ENCODE measurements around the gene TSPAN17.

DNA sequence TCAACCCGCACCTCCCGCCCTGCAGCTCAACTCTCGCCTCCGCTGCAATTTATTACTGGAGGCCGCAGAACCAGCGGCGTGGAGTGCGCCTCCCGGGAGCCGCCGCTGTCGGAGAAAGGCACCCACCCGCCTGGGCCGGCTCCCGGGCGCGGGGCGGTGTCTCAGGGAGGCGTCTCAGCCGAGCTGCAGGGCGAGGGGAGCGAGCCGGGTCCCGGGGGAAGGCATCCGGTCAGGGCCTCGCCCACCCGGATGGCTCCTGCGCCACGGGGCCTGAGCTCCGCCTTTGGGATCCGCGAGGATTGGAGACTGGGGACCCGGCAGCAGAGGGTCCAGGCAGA, 32.9 kb downstream of the TSPAN17 start:
- TF ChIP-seq, protein P1, sequence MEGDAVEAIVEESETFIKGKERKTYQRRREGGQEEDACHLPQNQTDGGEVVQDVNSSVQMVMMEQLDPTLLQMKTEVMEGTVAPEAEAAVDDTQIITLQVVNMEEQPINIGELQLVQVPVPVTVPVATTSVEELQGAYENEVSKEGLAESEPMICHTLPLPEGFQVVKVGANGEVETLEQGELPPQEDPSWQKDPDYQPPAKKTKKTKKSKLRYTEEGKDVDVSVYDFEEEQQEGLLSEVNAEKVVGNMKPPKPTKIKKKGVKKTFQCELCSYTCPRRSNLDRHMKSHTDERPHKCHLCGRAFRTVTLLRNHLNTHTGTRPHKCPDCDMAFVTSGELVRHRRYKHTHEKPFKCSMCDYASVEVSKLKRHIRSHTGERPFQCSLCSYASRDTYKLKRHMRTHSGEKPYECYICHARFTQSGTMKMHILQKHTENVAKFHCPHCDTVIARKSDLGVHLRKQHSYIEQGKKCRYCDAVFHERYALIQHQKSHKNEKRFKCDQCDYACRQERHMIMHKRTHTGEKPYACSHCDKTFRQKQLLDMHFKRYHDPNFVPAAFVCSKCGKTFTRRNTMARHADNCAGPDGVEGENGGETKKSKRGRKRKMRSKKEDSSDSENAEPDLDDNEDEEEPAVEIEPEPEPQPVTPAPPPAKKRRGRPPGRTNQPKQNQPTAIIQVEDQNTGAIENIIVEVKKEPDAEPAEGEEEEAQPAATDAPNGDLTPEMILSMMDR (IDR thresholded peaks at IDR 0.05) = no peak
- TF ChIP-seq POLR2AphosphoS5 (IDR thresholded peaks at IDR 0.05) = no peak
- TF ChIP-seq POLR2A (IDR thresholded peaks at IDR 0.05) = no peak
